GM21717 (cell line): ENCODE results near the gene SH2B3.
"Not testable (repeated sequence)": the region's sequence is repeated elsewhere in the genome, so short reads cannot be mapped to it uniquely, and the experiment has no call there.

ENCODE experiments used
- ATAC-seq: cut with Tn5 transposase; IDR thresholded peaks from one replicate; pipeline ENCODE4 v1.9.1; 2021; ENCODE audit warnings: mild to moderate bottlenecking, moderate library complexity; ENCODE audit not compliant: unreplicated experiment

Gene SH2B3

GRCh38 chr12:111455448-111456320, 50.0 kb downstream of the SH2B3 start:
- no peak for ATAC-seq

- no peak for ATAC-seq
These were observed 51.3 kb downstream of the SH2B3 start for GRCh38 chr12:111457071-111457470.

DNA sequence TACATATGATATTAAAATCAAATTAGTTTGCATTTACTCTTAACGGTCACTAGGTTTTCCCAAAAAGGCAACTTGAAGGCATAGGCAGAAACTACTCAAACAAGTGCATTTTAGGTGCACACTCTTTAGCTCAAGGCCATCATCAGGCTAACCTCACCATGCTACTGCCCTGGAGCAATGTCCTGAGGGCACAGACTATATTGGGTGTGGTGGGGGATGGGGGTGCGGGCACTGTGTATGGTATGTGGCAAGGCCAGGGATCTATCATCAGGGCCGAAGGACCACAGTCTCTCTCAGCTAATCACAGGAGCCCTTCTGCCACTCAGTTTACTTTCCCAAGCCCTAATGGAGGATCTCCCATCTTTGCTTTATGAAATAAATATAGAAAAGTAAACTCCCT, 51.9 kb downstream of the SH2B3 start:
- ATAC-seq: no peak

GRCh38 chr12:111458546-111459172, 52.9 kb downstream of the SH2B3 start:
- ATAC-seq: no peak

GRCh38 chr12:111460111-111460510, 54.4 kb downstream of the SH2B3 start:
- ATAC-seq: not testable (repeated sequence)

GRCh38 chr12:111462210-111462769, 56.6 kb downstream of the SH2B3 start:
- ATAC-seq: no peak

DNA sequence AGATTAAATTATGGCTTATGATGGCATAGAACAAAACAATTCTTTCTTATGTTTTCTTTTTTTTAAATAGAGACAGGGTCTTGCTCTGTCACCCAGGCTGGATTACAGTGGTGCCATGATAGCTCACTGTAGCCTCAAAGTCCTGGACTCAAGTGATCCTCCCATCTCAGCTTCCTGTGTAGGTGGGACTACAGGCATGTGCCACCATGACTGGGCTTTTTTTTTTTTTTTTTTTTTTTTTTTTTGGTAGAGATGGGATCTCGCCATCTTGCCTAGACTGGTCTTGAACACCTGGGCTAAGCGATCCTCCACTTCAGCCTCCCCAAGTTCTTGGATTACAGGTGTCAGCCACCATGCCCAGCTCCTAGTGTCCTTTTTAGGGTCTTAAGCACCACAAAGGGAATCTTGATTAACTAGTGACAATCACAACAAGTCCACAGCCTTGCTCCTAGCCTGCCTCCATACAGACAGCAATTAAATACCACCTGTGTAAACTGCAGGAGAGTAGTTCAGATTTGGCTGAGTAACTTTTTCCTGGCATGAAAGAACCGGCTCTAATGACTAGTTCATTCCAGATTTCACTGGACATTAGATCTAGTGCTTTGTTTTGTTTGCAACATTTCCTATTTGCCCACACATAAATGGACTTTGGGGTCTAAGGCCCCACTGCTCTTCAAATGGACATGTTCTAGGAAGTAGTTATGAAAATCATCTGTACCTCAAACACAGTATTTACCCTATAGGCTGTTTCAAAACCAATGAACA, 61.6 kb downstream of the SH2B3 start:
- ATAC-seq: no peak

DNA sequence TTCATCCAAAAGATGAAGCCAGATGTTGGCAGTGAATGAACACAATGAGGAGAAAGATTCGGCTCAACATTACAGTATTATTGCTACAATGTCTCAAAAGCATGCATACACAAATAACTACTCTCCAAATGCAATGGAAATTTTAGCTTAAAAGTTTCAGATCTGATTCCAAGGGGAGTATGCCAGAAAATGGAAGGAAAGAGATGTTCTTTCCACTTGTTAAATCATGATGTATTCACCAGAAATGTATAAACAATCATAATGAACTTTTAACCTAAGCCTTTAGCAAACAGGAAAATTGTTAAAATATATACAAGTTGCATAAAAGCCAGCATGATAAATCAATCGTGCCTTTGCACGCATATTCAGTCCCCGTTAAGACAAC, 62.1 kb downstream of the SH2B3 start:
- ATAC-seq: no peak

DNA sequence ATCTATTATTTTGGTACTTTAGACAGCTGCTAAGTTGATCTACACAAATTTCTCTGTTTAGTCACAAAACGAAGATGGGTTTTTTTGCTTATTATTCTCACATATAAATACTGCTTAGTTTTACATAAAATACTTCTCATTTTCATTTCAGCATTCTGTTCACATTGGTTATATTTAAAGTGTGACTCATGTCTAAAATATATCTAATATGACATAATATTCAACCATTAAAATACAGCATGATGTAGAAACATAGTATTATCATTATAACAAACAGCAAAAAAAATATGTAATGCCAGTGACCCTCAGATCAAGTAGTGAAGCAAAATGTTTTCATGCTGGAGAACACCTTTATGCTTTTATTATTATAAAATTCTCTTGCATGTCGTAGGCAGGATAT, 63.7 kb downstream of the SH2B3 start:
- no peak for ATAC-seq

- ATAC-seq: no peak
These were observed 65.5 kb downstream of the SH2B3 start for GRCh38 chr12:111471236-111471635.

- ATAC-seq: no peak
These were observed 76.7 kb downstream of the SH2B3 start for GRCh38 chr12:111482462-111482861.

- ATAC-seq: no peak
These were observed 82.5 kb downstream of the SH2B3 start for GRCh38 chr12:111488271-111488670.

DNA sequence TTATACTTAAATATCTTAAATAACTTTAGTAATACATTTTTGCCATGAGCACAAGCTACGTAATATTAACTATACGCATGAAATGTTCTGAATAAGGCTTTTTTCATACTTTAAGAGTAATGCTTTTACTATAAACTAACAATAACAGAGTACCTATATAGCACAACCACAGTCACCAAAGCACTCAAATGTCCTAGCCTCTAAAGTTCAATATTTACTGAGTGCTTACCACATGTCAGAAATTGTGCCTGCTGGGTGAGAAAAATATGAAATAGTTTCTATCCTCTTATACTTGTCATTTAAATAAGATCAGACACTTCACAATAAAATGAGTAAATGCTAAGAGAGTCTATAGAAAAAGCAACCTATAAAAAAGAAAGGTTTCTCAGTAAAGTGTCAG, 83.1 kb downstream of the SH2B3 start:
- no peak for ATAC-seq

GRCh38 chr12:111492979-111493378, 87.3 kb downstream of the SH2B3 start:
- not testable (repeated sequence) for ATAC-seq

- ATAC-seq: no peak
These were observed 89.0 kb downstream of the SH2B3 start for GRCh38 chr12:111494676-111495075.
